AG04449 (cell line): ENCODE data around the gene SLC25A17.
"Not testable (repeated sequence)": the region's sequence is repeated elsewhere in the genome, so short reads cannot be mapped to it uniquely, and the experiment has no call there.

Experiments
- CTCF ChIA-PET: fragments of 350-600 bp; formaldehyde crosslinking; extraction: SDS; loops from one replicate; lab custom pipeline; 2021; ENCODE audit warnings: antibody characterized with exemption; lab: Yijun Ruan, JAX
- POLR2A ChIA-PET: fragments of 400-600, 350-600 bp; formaldehyde crosslinking; extraction: SDS; loops from one replicate; lab custom pipeline; 2020; ENCODE audit warnings: antibody characterized with exemption, inconsistent platforms; lab: Yijun Ruan, JAX
- DNase-seq: peaks from one replicate; pipeline ENCODE4 v3.0.0-alpha.2; 2010; ENCODE audit warnings: low read depth, low spot score
- H3K4me3 ChIP-seq: 2 replicates; pipeline ENCODE4 v1.5.1; 2011; ENCODE audit warnings: low read depth, mild to moderate bottlenecking, control low read depth, low read length
- TF ChIP-seq, protein P1 (sequence below): IDR thresholded peaks from one replicate; pipeline ENCODE4 v1.5.1; 2011; ENCODE audit warnings: mild to moderate bottlenecking, moderate library complexity, low read length, control low read depth, inconsistent platforms; ENCODE audit not compliant: insufficient read depth; ENCODE audit errors: missing control alignments

Gene SLC25A17

DNA sequence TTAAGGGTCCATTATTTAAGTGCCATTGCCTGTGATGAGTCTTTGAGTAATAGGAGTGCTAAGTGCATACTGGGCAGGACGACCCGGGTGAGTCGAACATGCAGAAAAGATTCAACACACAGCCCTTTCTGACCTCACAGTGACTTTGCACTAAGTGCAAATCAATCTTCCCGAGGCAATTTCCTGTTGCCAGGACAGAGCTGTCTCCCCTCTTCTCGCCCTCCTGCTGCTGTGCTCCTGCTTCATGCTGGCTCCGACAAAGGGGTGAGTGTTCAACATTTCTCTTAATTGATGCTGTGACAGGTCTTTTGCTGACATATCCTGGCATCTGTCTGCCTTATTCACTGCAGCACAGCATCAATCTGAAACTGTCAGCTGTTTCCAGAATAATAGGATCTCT is 97.9 kb downstream of the SLC25A17 start:
- DNase-seq: no peak
- TF ChIP-seq, protein P1, sequence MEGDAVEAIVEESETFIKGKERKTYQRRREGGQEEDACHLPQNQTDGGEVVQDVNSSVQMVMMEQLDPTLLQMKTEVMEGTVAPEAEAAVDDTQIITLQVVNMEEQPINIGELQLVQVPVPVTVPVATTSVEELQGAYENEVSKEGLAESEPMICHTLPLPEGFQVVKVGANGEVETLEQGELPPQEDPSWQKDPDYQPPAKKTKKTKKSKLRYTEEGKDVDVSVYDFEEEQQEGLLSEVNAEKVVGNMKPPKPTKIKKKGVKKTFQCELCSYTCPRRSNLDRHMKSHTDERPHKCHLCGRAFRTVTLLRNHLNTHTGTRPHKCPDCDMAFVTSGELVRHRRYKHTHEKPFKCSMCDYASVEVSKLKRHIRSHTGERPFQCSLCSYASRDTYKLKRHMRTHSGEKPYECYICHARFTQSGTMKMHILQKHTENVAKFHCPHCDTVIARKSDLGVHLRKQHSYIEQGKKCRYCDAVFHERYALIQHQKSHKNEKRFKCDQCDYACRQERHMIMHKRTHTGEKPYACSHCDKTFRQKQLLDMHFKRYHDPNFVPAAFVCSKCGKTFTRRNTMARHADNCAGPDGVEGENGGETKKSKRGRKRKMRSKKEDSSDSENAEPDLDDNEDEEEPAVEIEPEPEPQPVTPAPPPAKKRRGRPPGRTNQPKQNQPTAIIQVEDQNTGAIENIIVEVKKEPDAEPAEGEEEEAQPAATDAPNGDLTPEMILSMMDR: no peak
- H3K4me3 ChIP-seq: no peak overlapping the region
- ChIA-PET POLR2A (interaction anchor here (1.3 kb wide), 1 partner anchor 9 kb away, joined by 5 read pairs; no protein-coding TSS in a partner anchor), CTCF (interaction anchor here (1.2 to 1.7 kb wide), 2 partner anchors 38 to 39 kb away, joined by 4 read pairs; no protein-coding TSS in a partner anchor)

DNA sequence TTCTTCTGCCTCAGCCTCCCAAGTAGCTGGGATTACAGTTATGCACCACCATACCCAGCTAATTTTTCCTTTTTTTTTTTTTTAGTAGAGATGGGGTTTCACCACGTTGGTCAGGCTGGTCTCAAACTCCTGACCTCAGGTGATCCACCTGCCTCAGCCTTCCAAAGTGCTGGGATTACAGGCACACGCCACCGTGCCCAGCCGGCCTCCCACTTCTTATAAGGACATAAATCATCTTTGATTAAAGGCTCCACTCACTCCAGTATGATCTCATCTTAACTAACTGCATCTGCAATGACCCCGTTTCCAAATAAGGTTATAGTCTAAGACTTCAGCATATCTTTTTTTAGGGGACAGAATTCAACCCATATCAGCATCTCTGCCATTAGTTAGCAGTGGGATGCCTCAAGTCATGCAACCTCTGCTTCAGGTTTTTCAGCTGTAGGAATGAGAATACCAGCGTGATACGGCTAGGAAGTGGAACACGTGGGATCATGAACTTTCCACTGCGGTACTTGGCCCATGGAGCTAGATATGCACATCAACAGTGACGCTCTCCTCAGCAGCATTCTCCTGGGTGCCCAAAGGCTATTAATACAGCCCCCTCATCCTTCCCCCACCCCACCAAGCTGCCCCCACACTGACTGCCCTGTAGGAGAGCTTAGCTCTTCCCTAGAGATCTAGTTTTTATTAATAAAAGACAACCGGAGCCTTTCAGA is 98.4 kb downstream of the SLC25A17 start:
- CTCF ChIA-PET: interaction anchor here (1.2 to 1.7 kb wide), 2 partner anchors 38 to 40 kb away, joined by 4 read pairs; no protein-coding TSS in a partner anchor
- TF ChIP-seq, protein P1: no peak

DNA sequence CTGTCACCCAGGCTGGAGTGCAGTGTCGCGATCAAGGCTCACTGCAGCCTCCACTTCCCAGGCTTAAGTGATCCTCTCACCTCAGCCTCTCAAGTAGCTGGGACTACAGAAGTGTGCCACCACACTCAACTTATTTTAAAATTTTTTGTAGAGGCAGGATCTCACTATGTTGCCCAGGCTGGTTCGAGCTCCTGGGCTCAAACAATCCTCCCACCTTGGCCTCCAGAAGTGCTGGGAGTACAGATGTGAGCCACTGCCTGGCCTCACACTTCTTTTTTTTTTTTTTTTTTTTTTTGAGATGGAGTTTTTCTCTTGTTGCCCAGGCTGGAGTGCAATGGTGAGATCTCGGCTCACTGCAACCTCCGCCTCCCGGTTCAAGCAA is 99.0 kb downstream of the SLC25A17 start:
- CTCF ChIA-PET: interaction anchor here (1.2 kb wide), 1 partner anchor 40 kb away, joined by 4 read pairs; no protein-coding TSS in a partner anchor

More for the DNA sequence above, 98.4 kb downstream of the SLC25A17 start:
- no peak for DNase-seq
- POLR2A ChIA-PET: interaction anchor here (0.6 to 1.3 kb wide), 2 partner anchors 9 to 49 kb away, joined by 3 to 5 read pairs; no protein-coding TSS in a partner anchor
- no peak overlapping the region for H3K4me3 ChIP-seq

More for the DNA sequence above, 99.0 kb downstream of the SLC25A17 start:
- not testable (repeated sequence) for H3K4me3 ChIP-seq, DNase-seq
- POLR2A ChIA-PET: interaction anchor here (0.6 kb wide), 1 partner anchor 1598 kb away, joined by 3 read pairs; no protein-coding TSS in a partner anchor
